Measurements from ENCODE around the gene SLC6A12.
A peak's percentile ranks its signal among the peaks of the same experiment; 100 is the strongest.

Gene SLC6A12

DNA sequence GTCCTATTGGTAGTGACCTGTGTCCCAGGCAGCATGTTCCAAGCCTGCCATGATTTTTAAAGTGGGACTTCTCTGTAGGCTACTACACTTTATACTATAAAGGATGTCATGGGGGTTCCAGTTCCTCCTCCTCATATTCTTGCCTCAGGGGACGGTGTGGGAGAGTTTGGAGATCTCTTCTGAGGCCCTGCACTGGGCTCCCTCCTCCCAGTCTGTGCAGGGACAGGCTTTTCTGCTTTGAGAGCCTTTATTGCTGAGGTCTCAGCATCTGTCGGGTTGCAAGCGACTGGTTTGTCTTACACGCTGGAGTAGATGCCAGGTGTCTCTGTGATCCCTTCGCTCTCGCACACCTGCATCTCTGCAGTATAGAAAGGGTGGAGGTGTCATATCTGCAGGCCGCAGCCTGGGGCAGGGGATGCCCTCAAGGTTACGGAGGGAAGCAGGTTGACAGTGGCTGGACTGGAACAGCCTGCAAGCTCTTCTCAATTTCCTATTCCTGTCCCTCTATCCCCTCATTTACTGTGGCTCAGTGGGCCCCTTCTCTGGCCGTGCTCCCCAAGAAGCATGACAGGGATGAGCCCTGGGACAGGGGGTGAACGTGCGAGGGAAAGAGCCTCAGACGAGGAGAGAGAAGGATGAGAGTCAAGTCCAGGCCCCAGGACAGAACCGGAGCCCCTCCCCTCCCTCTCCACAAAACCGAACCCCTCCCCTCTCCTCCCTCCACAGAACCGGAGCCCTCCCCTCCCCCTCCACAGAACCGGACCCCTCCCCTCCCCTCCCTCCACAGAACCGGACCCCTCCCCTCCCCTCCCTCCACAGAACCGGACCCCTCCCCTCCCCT is 51.3 kb downstream of the SLC6A12 start:
- no peak for DNase-seq (ENCODE audit: low read depth)

DNA sequence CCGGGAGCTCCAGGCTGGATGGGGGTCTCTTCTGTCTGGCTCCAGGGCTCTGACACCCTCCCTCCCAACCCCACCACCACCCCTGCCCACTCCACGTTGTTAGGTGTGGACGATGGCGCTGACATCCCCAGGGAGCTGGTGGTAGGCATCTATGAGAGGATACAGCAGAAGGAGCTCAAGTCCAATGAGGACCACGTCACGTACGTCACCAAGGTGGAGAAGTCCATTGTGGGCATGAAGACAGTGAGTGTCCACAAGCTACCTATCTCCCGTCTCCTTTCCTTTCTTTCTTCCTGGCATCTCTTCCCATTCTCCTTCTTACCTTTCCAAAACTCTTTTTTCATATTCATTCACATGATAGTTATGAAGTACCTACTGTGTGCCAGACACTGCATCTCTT is 52.1 kb downstream of the SLC6A12 start:
- no peak for DNase-seq (ENCODE audit: low read depth)

DNA sequence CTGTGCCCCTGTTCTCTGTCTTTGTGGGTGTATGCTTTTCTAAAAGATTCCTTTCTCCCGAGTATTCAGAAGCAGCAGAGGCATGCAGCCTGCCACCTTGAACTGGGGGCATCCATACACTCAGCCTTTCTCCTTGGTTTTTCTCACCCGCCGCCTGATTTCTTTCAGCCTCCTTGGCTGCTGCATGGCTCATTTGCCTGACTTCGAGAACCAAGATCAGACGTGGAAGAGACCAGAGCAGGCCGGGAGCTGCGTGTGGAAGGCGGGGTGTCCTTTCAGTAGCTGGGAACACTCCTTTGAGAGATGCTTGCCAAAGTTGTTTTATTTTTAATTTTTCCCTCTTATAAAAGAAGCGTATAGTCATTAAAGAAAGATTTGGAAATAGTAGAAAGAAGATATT is 53.1 kb downstream of the SLC6A12 start:
- DNase-seq (ENCODE audit: low read depth): no peak

DNA sequence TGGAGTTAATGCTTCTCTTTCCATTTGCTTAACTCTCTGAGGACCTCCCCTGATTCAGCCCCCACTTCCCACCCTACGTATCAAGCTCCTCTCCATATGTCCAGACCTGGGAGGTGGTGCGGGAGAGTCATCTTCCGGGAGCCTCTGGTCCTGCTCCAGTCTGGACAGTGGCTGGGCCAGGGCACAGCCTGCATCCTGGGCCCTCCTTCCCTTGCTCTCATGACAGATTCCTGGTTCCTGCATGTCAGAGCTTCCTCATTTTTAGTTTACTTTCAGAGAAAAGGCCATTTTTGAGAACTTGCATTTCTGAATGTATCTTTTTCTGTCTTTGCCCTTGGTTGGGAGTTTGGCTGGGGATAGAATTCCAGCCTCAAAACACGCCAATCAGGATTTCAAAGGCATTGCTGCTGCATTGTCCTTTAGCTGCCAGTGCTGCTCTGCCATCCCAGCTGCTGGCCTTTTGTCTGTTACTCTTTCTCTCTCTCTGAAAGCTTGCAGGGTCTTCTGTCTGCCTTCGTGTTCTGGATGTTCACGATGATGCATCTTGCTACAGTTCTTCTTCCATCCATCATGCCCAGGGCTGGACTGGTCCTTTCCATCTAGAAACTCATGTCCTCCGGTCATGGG is 54.7 kb downstream of the SLC6A12 start:
- DNase-seq (ENCODE audit: low read depth): no peak

DNA sequence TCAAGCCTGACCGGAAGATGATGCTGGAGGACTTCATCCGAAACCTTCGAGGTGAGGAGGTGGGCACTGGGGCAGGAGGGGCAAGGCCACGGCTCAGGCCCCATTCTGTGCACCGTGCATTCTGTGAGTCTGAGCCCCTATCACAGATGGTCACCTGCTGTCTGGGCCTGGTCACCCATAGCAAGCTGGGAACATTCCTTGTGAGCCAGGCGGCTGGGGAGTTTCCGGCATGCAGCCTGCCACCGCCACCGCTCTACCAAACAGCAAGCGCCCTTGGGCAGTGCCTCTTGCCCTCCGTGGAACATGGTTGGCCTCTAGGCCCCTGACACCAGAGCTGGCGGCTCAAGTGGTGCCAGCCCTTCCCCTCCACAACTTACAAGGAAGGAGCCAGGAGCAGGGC is 56.3 kb downstream of the SLC6A12 start:
- DNase-seq (ENCODE audit: low read depth): no peak

DNA sequence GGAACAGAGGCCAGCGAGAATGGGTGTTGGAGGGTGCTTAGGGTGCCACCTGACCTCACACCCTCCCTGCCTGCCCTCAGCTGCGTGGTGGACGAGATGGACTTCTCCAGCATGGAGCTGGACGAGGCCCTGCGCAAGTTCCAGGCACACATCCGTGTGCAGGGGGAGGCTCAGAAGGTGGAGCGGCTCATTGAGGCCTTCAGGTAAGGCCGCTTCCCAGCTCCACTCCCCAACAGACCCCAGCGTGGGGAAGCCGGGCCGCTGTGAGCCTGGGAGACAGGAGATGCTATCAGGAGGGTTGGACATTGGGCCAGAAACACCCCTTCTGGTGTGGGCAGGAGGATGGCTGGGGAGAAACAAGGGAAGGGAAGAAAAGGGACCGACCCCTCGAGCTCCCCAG is 57.0 kb downstream of the SLC6A12 start:
- no peak for DNase-seq (ENCODE audit: low read depth)

DNA sequence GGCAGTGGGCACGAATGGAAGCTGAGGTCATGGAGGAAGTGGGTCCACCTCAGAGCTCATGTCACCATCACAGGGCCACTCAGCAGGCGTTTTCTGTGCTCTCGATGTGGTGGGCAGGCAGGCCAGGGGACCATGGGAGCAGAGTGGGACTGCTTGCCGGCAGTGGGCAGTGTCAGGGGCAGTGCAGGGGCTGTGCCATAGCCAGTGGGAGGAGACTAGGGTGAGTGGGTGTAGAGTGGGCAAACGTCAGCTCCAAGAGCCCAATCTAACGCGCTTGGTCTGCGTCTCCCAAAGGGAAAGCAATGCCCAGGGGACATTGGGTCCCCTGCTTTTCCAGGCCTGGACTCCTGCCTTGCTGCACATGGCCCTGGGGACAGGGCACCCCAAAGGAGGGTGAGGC is 58.3 kb downstream of the SLC6A12 start:
- DNase-seq (ENCODE audit: low read depth): no peak

DNA sequence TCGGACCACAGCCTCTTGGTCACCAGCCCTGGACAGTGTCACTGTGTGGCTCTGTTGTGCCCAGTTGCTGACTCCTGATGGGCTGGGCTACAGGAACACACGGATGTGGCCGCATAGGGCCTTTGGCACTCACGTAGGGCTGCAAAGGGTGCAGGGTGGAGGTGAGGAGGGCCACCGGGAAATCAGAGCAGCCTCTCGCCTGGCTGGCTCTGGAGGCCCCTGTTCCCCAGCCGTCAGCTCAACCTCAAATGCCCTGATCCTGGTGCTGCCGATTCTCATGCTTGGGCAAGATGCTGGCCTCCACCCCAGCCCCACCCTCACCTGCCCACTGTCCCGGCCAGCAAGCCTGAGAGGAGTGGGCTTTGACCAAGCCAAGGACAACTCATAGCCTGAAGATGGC is 59.0 kb downstream of the SLC6A12 start:
- no peak for DNase-seq (ENCODE audit: low read depth)

DNA sequence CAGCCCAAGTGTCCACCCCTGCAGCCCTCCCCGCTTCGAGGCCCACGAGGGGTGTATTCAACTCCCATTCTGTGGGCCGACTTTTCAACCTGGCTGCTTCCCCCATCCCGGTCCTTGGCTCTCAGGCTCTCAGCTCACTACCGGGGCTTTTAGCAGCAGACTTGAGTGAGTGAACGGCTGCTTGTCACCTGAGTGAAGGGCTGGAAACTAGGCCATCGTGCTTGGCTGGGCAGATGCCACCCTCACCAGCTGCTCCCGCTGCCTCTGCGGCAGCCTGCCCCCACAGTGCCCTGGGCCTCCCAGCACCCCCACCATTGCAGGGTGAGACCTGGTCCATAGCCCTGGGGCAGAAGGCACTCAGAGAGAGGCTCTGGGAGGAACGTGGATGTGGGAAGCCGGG is 59.9 kb downstream of the SLC6A12 start:
- DNase-seq (ENCODE audit: low read depth): no peak

DNA sequence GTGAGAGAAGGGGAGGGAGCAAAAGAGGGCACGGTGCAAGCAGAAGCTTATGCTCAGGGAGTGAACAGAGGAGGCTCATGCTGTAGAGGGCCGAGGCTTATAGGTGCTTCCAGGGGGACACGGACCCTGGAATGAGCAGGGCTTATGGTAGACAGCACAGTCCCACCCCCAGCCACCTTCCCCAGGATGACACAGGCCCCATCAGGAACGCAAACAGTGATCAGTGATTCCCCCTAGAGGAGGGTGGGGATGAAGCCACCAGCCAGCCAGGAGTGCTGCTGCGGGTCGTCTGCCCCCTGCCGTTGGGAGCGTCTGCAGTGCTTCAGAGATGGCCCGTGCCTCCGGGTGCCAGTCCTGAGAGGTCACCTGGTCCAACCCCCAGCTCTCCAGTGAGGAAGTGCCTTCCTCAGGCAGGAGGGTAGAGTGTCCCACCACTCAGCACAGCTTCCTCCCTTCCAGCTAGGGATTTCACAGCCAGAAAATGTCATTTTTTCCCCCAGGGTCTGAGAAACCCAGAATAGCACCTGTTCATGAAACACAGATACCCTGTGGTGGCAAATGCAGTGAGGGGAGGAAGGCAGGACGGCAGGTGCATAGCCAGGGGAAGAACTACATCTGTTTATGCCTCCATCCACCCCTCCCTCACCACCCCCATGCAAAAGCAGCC is 60.7 kb downstream of the SLC6A12 start:
- DNase-seq (ENCODE audit: low read depth): peak; percentile 30

DNA sequence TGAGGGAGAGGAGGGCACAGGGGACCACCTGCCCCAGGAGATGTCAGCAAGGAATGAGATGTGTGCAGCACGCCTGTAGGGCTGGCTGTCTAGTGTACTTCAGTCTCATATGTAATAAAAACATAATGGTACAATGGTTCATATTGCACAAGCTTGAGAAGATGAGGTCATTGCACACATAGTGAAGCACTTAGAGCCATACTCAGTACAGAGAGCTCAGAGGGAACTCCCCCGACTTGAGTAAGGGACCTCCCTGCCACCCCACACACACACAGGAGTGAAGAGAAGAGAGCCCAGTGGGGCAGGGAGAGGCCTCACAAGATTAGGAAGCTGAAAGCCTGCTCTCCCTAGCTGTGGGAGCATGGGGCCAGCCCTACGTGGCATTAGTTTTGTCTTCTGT is 61.5 kb downstream of the SLC6A12 start:
- DNase-seq (ENCODE audit: low read depth): no peak

DNA sequence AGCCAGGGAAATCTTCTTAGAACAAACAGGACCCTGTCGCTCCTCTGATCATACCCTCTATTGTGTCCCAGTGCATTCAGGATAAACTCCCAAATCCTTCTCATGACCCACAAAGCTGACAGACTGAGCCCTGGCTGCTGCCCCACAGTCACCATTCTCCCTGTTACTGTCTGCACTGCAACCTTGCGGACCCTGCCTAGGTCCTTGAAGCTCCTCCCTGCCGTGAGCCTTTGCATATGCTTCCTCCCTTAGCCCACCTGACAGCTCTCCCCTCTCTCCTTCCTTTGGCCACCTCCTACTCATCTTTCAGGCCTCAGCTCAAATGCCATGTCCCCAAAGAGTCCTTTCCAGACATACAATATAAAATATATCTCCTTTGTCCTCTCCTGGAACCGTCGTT is 62.4 kb downstream of the SLC6A12 start:
- DNase-seq (ENCODE audit: low read depth): no peak

DNA sequence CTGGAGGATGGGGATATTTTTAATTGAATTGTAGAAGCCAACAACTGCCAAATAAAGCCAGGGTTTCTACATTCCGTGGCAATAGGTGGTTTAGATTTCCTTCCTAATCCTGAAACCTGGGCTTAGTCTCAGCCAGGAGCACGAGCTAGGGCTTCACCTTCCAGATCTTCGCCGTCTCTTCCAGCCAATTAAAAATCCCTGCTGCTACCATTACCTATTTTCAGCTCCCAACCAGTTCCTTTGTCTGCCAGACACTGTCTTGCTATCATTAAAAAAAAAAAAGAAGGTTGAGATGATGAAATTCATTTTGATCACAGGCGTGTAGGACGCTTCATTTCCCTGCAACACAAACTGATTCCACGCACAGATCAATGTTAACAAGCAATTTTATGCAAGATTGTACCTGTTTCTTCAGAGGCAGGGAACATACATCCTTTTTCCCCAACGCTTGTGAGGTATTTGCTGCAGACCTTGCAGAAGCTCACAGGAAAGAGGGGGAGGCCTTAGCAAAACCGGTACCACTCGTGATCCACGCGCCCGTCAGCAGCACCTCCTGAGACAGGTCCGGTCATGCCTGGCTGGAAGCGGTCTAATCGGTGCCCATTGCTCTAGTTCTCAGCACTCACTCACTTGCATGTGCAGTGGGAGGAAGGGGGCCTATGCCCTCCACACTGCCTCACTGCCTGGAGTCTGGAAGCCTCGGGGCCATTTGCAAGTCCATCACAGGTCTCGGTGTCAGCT is 65.1 kb downstream of the SLC6A12 start:
- no peak for DNase-seq (ENCODE audit: low read depth)

DNA sequence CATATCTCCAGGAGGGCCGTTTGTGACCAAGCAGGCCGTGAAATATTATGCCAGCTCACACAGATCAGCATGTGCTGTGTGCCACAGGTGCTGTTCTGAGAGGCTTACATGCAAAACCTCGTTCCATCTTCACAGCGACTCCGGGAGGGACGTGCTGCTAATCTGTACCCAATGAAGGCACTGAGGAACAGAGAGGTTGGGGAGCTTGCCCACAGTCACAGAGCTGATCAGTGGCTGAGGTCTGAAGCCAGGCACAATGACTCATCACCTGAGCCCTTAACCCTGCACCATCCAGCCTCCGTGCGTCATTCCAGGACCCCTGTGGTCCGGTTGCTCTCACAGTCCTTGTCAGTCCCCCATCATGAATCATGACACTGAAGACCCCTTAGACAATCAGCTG is 66.7 kb downstream of the SLC6A12 start:
- no peak for DNase-seq (ENCODE audit: low read depth)

DNA sequence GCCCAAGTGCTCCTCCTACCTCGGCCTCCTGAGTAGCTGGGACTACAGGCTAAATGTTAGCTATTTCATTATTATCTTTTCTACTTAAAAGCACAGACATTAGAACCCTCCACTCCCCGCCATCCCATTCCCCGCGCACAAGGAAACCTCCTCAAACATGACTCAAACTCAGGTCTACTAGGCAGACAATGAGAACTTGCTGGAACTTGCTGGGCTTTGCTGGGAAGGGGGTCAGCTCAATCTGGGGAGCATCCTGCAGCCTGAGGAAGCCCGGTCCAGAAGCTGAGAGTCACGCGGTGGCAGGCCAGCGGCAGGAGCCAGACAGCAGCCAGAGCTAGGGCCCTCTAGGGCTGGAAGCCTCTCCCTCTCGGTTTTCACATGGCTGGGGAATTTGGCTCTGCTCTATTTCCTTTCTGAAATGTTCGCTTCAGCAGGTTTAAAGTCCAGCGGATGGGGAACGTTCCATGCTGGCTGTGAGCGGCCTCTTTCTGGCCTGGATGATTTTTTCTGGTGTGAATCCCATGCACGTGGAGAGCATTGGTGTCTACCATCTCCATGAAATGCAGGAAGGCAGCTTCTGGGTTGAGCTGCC is 68.5 kb downstream of the SLC6A12 start:
- DNase-seq (ENCODE audit: low read depth): no peak

DNA sequence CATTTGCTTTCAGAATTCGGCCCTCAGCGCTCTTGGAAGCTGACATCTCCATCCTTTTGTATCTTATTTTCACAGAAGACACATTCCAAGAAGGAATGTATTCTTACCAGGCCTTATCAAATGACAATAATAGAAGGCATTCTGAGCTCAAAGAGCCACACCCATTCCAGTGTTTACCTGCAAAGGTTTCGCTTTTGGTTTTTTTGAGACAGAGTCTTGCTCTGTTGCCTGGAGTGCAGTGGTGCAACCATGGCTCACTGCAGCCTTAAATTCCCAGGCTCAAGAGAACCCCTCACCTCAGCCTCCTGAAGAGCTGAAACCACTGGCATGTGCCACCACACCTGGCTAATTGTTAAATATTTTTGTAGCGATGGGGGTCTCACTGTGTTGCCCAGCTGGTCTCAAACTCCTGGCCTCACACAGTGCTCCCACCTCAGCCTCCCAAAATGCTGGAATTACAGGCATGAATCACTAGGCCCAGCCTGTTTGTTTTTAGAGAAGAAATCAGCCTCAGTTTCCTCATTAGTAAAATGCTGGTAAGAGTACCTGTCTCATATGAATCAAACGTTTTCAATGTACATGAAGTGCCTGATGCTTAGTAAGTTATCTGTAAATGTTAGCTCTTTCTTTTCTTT is 69.2 kb downstream of the SLC6A12 start:
- no peak for DNase-seq (ENCODE audit: low read depth)

DNA sequence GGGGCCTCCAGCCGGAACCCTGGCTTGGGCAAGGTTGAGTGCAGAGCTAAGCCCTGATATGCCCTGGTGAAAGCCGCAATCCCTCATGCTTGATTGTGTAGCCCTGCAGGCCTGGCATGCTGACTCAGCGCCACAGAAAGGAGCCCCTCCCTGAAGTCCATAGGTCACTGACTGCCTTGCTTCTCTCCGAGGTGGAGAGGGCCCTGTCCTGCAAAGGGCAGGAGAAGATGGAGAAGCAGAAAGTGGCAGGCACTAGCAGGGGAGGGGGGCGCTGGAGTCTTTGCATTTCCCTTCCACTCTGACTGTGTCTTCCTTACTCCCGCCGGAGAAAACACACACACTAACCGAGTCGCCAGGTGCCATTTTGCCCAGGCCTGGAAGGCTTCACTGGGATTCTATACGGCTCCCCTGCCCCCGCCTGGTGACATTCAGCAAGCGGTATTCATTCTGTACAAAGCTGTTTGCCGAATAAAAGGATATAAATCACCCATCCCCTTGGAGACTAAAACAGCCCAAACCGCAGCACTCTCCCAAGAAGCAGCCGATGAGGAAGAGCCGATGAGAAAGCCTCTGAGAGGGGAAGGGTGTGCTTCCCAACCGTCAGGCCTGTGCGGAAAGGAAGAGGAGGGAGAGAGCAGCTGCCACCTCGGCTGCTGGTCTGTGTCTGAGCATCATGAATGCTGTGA is 69.8 kb downstream of the SLC6A12 start:
- DNase-seq (ENCODE audit: low read depth): no peak

DNA sequence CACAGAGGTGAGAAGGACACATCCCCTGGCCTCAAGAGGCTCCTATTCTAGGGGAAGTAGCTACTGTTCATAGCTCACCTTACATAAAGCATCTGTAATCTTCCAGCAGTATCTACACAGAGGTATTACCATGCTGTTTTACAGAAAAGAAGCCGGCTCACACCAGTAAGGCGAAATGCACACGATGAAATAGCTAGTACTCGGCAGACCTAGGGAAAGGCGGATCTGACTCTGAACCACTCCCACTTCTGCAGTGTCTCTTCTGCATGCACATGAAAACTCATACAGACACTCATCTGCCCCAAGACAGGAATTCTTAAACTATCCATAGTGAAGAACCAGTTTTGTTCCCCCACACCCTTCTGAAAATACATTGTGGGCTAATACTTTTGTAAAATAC is 73.8 kb downstream of the SLC6A12 start:
- no peak for DNase-seq (ENCODE audit: low read depth)
